Measurements from ENCODE around the gene NACC1. TPM values are rescaled to one million over a fixed set of nuclear protein-coding genes. Genes with fewer than 3 reads are reported as not detected.

The NACC1 gene
- 226 and 234 TPM in 2 replicates for total RNA-seq (2021; fragmentation: NEBNext Ultra II Directional; extraction: Animal tissue kit (Norgen Biotek cat#: 25700))
- 301 and 541 TPM in 2 replicates for polyA plus RNA-seq (2011; rRNA removed)
- polyA plus RNA-seq (2011; cell fraction: cytosol; rRNA removed) = 204 TPM
- 367 TPM for polyA plus RNA-seq (2011; cell fraction: nucleus; rRNA removed)
- polyA plus RNA-seq (2012, experiment 1 of 2) = 72.2 to 138 TPM (median 120 TPM) in 4 replicates
- 144 TPM for polyA plus RNA-seq (2012, experiment 2 of 2)
- polyA plus RNA-seq (2013, experiment 1 of 2) = 169 TPM
- polyA plus RNA-seq (2013, experiment 2 of 2) = 186 TPM
- polyA minus RNA-seq (2011; rRNA and poly(A)+ RNA removed) = 150 and 197 TPM in 2 replicates
- polyA minus RNA-seq (2011; cell fraction: cytosol; rRNA and poly(A)+ RNA removed) = 187 TPM
- 126 TPM for polyA minus RNA-seq (2011; cell fraction: nucleus; rRNA and poly(A)+ RNA removed)
- long read RNA-seq, experiment 1, full-length matches to known transcripts = 3 of 114 reads
- long read RNA-seq, experiment 1, partial matches to known transcripts = 12 of 114 reads
- long read RNA-seq, experiment 1, other reads (novel, unspliced or antisense) = 99 of 114 reads
- long read RNA-seq, experiment 2 = 0 reads

DNA sequence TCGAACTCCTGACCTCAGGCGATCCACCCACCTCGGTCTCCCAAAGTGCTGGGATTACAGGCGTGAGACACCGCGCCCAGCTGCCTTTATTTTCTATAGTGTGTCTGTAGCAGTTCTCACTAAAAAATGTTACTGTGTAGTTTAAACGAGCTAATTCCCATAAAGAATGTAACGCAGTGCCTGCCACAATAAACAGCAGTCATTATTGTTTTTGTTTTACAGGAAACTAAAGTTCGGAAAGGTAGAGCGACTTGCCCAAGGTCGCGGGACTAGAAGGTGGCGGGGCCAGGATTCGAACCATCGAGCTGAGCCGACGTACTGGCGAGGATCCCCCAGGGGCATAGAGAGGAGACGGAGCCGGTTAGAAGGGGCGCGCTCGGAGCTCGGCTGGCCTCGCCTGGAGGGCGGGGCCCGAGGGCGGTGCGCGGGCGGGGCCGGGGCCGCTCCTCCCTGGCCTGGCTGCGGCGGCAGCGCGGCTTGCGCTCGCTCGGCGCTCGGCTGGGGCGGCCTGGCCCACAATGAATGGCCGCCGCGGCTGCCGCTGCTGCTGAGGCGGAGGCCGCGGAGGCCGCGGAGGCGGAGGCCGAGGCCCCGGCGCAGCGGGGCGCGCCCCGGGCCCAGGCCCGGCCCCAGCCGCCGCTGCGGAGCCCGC, at the start of gene NACC1:
Gene NACC1, plus strand, starts transcription at position 493 of the 652 bp plus-strand sequence. CDS start 16,944 bp downstream, outside the sequence.
- Histone ChIP-seq H3K9me3 (ENCODE audit: insufficient read depth in 2 of 2, low read depth in 1 of 2, low read length in 1 of 2) (no peaks in the 10 kb centered on the region), H3K14ac (ENCODE audit: insufficient read length) (peak within 1 kb of the TSS; percentile 6), H3K4ac (replicated peaks; ENCODE audit: insufficient read length, low read depth, low read length) (peak within 1 kb of the TSS; percentile 94), H3K4me1 (replicated peaks in 1 of 4; ENCODE audit: control insufficient read depth in 3 of 4, insufficient read depth in 4 of 4, low read length in 3 of 4) (peaks cover 14 to 36% (median 26%) of the 10 kb centered on the region in 4 experiments), H3K9ac (replicated peaks in 1 of 4; ENCODE audit: extremely low read depth in 1 of 4, low read depth in 3 of 4, low read length in 3 of 4) (peak within 1 kb of the TSS; percentile 82 to 99 (median 94)), H2BK20ac (ENCODE audit: low read length) (no peak within 1 kb of the TSS), H3K36me3 (ENCODE audit: control insufficient read depth in 2 of 4, insufficient read depth in 4 of 4, low read length in 3 of 4) (peaks cover 0 to 14% (median 9%) of the 10 kb centered on the region in 4 experiments; a peak in 6 of 8 replicates), H3K27me3 (replicated peaks in 1 of 4; ENCODE audit: control insufficient read depth in 3 of 4, extremely low read depth in 1 of 4, insufficient read depth in 3 of 4, low read length in 3 of 4) (no peaks in the 10 kb centered on the region), H3K79me1 (ENCODE audit: low read depth, low read length) (peaks cover 31% of the 10 kb centered on the region), H2BK120ac (replicated peaks; ENCODE audit: low read depth, low read length) (no peak within 1 kb of the TSS), H3K18ac (ENCODE audit: extremely low read depth, low read length) (peak within 1 kb of the TSS; percentile 95), H3K23ac (ENCODE audit: insufficient read length) (no peak within 1 kb of the TSS), H4K5ac (ENCODE audit: insufficient read length, low read depth, low read length) (peak within 1 kb of the TSS; percentile 85), H2AFZ (ENCODE audit: low read length) (no peak within 1 kb of the TSS), H2BK12ac (ENCODE audit: low read depth, low read length) (peak within 1 kb of the TSS; percentile 97), H4K20me1 (replicated peaks in 1 of 2; ENCODE audit: control insufficient read depth in 1 of 2, insufficient read depth in 2 of 2, low read length in 2 of 2) (peaks cover 38 to 39% of the 10 kb centered on the region in 2 experiments), H4K91ac (replicated peaks; ENCODE audit: insufficient read length, low read length) (peak within 1 kb of the TSS; percentile 97), H2BK15ac (ENCODE audit: low read length) (peak within 1 kb of the TSS; percentile 61; the same call in 1 of the 2 replicates), H2BK5ac (ENCODE audit: low read depth, low read length) (peak within 1 kb of the TSS; percentile 99), H3K4me3 (ENCODE audit: extremely low read depth in 1 of 4, insufficient read depth in 2 of 4, low read depth in 3 of 4, low read length in 4 of 4) (peak within 1 kb of the TSS; percentile 92 to 100 (median 96)), H3K23me2 (ENCODE audit: low read depth, low read length) (peaks cover 8% of the 10 kb centered on the region; the same call in 1 of the 2 replicates), H3K79me2 (ENCODE audit: control insufficient read depth in 1 of 2, insufficient read depth in 2 of 2, low read length in 2 of 2) (peaks cover 45 to 61% of the 10 kb centered on the region in 2 experiments), H2AK5ac (ENCODE audit: low read depth, low read length) (0 out of 2 replicates have a peak within 1 kb of the TSS, but pooled peaks have one; percentile 55), H3K56ac (replicated peaks; ENCODE audit: insufficient read length, low read depth, low read length) (peak within 1 kb of the TSS; percentile 98), H4K8ac (ENCODE audit: extremely low read depth, insufficient read depth, low read length) (peak within 1 kb of the TSS; percentile 98; the same call in 1 of the 2 replicates), H3K4me2 (ENCODE audit: insufficient read depth in 1 of 2, low read depth in 2 of 2, low read length in 2 of 2) (peak within 1 kb of the TSS; percentile 81 to 86), H3K27ac (ENCODE audit: low read depth, low read length) (peak within 1 kb of the TSS; percentile 97)
- 13% methylated on average over 34 of the region's 65 CpGs; no CpG with 5 or more reads in 1 of the 2 experiments for whole genome bisulfite sequencing, 2 experiments (ENCODE audit: extremely low coverage in 1 of 2, insufficient coverage in 1 of 2, insufficient read length in 1 of 2, insufficient replicate concordance in 2 of 2, low coverage in 1 of 2, low lambda C conversion rate in 2 of 2, missing lambda C conversion rate in 1 of 2)
- ChIA-PET POLR2A (ENCODE audit: partially characterized antibody) (interaction anchor here (0.7 to 19.5 kb wide), 17 partner anchors 13 to 227 kb away, joined by 3 to 228 read pairs (median 4); partner anchors contain the start of genes GCDH, IER2, LYL1 and STX10), CTCF (ENCODE audit: partially characterized antibody) (interaction anchor here (1.0 to 1.4 kb wide), 3 partner anchors 13 to 78 kb away, joined by 3 to 4 read pairs (median 4); no protein-coding TSS in a partner anchor)
- FAIRE-seq = no peak
- DNase-seq (ENCODE audit: low read depth in 1 of 2, low spot score in 2 of 2) = peak; percentile 70 to 87
- TF ChIP-seq EZH2 (IDR thresholded peaks at IDR 0.05; ENCODE audit: low read depth, low read length, severe bottlenecking) = no peak
- TF ChIP-seq SIRT6 (IDR thresholded peaks at IDR 0.05; ENCODE audit: low read length) = no peak
- no peak for TF ChIP-seq BRCA1 (IDR thresholded peaks at IDR 0.05; ENCODE audit: low read depth, low read length)
- TF ChIP-seq ZNF274 (IDR thresholded peaks at IDR 0.05; ENCODE audit: borderline replicate concordance, extremely low read depth, low read length) = no peak
- no peak for TF ChIP-seq JUN (IDR thresholded peaks at IDR 0.05; ENCODE audit: low read depth, low read length)
- no peak for TF ChIP-seq SUZ12 (IDR thresholded peaks at IDR 0.05; ENCODE audit: low read length)
- no peak for TF ChIP-seq HDAC6 (IDR thresholded peaks at IDR 0.05; ENCODE audit: low read depth, low read length)
- TF ChIP-seq NANOG (IDR thresholded peaks at IDR 0.05; ENCODE audit: insufficient read depth, low read depth, low read length, poor library complexity, severe bottlenecking) = no peak
- no peak; the same call in 1 of the 2 replicates for TF ChIP-seq MAX (IDR thresholded peaks at IDR 0.05)

Data from H1 (cell line).